ENCODE measurements around the gene IAH1. TPM values are rescaled to one million over a fixed set of nuclear protein-coding genes. Genes with fewer than 3 reads are reported as not detected.

The IAH1 gene
- total and polyA plus RNA-seq, 2 experiments from 2014 or later = 12.7 to 33.7 TPM

DNA sequence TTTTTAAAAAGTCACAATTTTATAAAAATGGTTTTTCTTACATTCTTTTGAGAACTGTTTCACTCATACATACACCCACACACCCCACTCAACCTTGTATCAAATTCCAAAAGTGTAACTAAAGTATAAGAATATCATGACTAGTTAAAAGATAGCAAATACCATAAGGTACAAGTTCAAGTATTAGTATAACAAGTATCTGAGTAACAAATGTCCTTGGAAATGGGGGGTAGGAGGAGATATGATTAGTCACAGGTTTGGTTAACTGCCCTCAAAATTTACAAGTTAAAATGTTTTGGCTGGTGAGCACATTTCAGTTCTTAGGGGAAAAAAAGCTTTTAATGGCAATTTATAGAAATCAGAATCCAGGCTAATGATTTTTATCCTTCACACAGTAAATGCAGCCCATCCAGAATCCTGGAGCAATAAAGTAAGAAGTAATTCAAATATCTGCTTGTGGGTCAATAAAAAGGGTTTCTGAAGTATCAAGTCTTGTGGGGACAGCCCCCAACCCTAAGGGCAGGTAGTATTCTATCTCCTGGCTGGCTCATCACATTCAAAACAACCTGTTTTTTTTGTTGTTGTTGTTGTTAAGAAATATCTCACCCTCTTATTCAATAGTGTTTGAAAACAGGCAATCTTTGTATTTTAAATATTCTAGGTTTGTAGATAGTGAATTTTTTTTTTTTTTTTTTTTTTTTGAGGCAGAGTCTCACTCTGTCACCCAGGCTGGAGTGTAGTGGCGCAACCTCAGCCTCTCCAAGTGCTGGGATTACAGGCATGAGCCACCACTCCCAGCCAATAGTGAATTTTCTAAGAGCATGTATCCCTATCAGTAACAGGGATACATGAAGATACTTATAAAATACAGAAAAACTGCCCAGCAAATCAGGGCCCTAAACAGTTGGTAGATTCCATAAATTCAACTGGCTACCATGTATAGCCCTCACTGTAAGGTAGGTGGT, 14.5 kb downstream of the IAH1 start:
- ATAC-seq (no peak), DNase-seq (ENCODE audit: low spot score) (no peak)
- TF ChIP-seq, protein P1, sequence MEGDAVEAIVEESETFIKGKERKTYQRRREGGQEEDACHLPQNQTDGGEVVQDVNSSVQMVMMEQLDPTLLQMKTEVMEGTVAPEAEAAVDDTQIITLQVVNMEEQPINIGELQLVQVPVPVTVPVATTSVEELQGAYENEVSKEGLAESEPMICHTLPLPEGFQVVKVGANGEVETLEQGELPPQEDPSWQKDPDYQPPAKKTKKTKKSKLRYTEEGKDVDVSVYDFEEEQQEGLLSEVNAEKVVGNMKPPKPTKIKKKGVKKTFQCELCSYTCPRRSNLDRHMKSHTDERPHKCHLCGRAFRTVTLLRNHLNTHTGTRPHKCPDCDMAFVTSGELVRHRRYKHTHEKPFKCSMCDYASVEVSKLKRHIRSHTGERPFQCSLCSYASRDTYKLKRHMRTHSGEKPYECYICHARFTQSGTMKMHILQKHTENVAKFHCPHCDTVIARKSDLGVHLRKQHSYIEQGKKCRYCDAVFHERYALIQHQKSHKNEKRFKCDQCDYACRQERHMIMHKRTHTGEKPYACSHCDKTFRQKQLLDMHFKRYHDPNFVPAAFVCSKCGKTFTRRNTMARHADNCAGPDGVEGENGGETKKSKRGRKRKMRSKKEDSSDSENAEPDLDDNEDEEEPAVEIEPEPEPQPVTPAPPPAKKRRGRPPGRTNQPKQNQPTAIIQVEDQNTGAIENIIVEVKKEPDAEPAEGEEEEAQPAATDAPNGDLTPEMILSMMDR (conservative IDR thresholded peaks at IDR 0.05; ENCODE audit: low read depth in 2 of 2) = no peak
- TF ChIP-seq STAT1 (IDR thresholded peaks at IDR 0.05; ENCODE audit: unreplicated experiment) (no peak), ZNF114 (CRISPR knock-in tag; IDR thresholded peaks at IDR 0.05) (no peak), NANOG (IDR thresholded peaks at IDR 0.05; ENCODE audit: borderline replicate concordance) (no peak), ZNF331 (CRISPR knock-in tag; IDR thresholded peaks at IDR 0.05; ENCODE audit: low read depth) (no peak), EZH2phosphoT487 (IDR thresholded peaks at IDR 0.05; ENCODE audit: unreplicated experiment) (no peak), EZH2 (IDR thresholded peaks at IDR 0.05; ENCODE audit: low read depth, unreplicated experiment) (no peak), CREB1 (CRISPR knock-in tag; IDR thresholded peaks at IDR 0.05; ENCODE audit: low read depth) (no peak), JUNB (IDR thresholded peaks at IDR 0.05; ENCODE audit: unreplicated experiment) (no peak), POLR2AphosphoS5 (IDR thresholded peaks at IDR 0.05; ENCODE audit: low read depth) (no peak)
- TF ChIP-seq, protein P2, sequence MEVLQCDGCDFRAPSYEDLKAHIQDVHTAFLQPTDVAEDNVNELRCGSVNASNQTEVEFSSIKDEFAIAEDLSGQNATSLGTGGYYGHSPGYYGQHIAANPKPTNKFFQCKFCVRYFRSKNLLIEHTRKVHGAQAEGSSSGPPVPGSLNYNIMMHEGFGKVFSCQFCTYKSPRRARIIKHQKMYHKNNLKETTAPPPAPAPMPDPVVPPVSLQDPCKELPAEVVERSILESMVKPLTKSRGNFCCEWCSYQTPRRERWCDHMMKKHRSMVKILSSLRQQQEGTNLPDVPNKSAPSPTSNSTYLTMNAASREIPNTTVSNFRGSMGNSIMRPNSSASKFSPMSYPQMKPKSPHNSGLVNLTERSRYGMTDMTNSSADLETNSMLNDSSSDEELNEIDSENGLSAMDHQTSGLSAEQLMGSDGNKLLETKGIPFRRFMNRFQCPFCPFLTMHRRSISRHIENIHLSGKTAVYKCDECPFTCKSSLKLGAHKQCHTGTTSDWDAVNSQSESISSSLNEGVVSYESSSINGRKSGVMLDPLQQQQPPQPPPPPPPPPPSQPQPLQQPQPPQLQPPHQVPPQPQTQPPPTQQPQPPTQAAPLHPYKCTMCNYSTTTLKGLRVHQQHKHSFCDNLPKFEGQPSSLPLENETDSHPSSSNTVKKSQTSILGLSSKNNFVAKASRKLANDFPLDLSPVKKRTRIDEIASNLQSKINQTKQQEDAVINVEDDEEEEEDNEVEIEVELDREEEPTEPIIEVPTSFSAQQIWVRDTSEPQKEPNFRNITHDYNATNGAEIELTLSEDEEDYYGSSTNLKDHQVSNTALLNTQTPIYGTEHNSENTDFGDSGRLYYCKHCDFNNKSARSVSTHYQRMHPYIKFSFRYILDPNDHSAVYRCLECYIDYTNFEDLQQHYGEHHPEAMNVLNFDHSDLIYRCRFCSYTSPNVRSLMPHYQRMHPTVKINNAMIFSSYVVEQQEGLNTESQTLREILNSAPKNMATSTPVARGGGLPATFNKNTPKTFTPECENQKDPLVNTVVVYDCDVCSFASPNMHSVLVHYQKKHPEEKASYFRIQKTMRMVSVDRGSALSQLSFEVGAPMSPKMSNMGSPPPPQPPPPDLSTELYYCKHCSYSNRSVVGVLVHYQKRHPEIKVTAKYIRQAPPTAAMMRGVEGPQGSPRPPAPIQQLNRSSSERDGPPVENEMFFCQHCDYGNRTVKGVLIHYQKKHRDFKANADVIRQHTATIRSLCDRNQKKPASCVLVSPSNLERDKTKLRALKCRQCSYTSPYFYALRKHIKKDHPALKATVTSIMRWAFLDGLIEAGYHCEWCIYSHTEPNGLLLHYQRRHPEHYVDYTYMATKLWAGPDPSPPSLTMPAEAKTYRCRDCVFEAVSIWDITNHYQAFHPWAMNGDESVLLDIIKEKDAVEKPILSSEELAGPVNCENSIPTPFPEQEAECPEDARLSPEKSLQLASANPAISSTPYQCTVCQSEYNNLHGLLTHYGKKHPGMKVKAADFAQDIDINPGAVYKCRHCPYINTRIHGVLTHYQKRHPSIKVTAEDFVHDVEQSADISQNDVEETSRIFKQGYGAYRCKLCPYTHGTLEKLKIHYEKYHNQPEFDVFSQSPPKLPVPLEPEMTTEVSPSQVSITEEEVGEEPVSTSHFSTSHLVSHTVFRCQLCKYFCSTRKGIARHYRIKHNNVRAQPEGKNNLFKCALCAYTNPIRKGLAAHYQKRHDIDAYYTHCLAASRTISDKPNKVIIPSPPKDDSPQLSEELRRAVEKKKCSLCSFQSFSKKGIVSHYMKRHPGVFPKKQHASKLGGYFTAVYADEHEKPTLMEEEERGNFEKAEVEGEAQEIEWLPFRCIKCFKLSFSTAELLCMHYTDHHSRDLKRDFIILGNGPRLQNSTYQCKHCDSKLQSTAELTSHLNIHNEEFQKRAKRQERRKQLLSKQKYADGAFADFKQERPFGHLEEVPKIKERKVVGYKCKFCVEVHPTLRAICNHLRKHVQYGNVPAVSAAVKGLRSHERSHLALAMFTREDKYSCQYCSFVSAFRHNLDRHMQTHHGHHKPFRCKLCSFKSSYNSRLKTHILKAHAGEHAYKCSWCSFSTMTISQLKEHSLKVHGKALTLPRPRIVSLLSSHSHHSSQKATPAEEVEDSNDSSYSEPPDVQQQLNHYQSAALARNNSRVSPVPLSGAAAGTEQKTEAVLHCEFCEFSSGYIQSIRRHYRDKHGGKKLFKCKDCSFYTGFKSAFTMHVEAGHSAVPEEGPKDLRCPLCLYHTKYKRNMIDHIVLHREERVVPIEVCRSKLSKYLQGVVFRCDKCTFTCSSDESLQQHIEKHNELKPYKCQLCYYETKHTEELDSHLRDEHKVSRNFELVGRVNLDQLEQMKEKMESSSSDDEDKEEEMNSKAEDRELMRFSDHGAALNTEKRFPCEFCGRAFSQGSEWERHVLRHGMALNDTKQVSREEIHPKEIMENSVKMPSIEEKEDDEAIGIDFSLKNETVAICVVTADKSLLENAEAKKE (CRISPR knock-in tag; IDR thresholded peaks at IDR 0.05) = no peak
- TF ChIP-seq, protein P3, sequence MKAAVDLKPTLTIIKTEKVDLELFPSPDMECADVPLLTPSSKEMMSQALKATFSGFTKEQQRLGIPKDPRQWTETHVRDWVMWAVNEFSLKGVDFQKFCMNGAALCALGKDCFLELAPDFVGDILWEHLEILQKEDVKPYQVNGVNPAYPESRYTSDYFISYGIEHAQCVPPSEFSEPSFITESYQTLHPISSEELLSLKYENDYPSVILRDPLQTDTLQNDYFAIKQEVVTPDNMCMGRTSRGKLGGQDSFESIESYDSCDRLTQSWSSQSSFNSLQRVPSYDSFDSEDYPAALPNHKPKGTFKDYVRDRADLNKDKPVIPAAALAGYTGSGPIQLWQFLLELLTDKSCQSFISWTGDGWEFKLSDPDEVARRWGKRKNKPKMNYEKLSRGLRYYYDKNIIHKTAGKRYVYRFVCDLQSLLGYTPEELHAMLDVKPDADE (IDR thresholded peaks at IDR 0.05) = no peak
- TF ChIP-seq, protein P4, sequence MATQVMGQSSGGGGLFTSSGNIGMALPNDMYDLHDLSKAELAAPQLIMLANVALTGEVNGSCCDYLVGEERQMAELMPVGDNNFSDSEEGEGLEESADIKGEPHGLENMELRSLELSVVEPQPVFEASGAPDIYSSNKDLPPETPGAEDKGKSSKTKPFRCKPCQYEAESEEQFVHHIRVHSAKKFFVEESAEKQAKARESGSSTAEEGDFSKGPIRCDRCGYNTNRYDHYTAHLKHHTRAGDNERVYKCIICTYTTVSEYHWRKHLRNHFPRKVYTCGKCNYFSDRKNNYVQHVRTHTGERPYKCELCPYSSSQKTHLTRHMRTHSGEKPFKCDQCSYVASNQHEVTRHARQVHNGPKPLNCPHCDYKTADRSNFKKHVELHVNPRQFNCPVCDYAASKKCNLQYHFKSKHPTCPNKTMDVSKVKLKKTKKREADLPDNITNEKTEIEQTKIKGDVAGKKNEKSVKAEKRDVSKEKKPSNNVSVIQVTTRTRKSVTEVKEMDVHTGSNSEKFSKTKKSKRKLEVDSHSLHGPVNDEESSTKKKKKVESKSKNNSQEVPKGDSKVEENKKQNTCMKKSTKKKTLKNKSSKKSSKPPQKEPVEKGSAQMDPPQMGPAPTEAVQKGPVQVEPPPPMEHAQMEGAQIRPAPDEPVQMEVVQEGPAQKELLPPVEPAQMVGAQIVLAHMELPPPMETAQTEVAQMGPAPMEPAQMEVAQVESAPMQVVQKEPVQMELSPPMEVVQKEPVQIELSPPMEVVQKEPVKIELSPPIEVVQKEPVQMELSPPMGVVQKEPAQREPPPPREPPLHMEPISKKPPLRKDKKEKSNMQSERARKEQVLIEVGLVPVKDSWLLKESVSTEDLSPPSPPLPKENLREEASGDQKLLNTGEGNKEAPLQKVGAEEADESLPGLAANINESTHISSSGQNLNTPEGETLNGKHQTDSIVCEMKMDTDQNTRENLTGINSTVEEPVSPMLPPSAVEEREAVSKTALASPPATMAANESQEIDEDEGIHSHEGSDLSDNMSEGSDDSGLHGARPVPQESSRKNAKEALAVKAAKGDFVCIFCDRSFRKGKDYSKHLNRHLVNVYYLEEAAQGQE (IDR thresholded peaks at IDR 0.05; ENCODE audit: unreplicated experiment) = no peak
- Histone ChIP-seq H3K4me3 (no peak overlapping the region), H2AFZ (no peak overlapping the region), H3K27ac (ENCODE audit: low read depth) (no peak overlapping the region), H4K20me1 (replicated peaks; ENCODE audit: insufficient read depth) (no peaks in the 10 kb centered on the region; the same call in 1 of the 2 replicates), H3F3A (replicated peaks; ENCODE audit: low read depth) (no peaks in the 10 kb centered on the region), H3K9me2 (ENCODE audit: insufficient read depth) (no peaks in the 10 kb centered on the region), H3K79me2 (replicated peaks; ENCODE audit: insufficient read depth) (no peaks in the 10 kb centered on the region), H3K4me2 (no peak overlapping the region), H3K36me3 (ENCODE audit: insufficient read depth) (peaks cover 34% of the 10 kb centered on the region), H3K4me1 (ENCODE audit: insufficient read depth) (no peaks in the 10 kb centered on the region), H3K27me3 (ENCODE audit: insufficient read depth) (no peaks in the 10 kb centered on the region)
- H3K4me3 Mint-ChIP-seq = no peak overlapping the region
- H3K27ac Mint-ChIP-seq = no peak overlapping the region
- H3K9me3 Mint-ChIP-seq = no peaks in the 10 kb centered on the region
- peaks cover 6% of the 10 kb centered on the region for H3K27me3 Mint-ChIP-seq (ENCODE audit: insufficient read depth, low read depth, poor library complexity)
- H3K4me1 Mint-ChIP-seq = no peaks in the 10 kb centered on the region
- peaks cover 75% of the 10 kb centered on the region for H3K36me3 Mint-ChIP-seq (ENCODE audit: low read depth)
